Activated naive CD8-positive, alpha-beta T cell treated with anti-CD3 and anti-CD28 coated beads for 36 hours (primary cell): ENCODE data around the gene PPCS. TPM values are rescaled to one million over a fixed set of nuclear protein-coding genes. Genes with fewer than 3 reads are reported as not detected.

Experiments
- DNase-seq: peaks from one replicate; pipeline ENCODE4 v3.0.0; 2021
- H3K27ac Mint-ChIP-seq: one replicate; pipeline ENCODE4 v1.8.0; 2022; ENCODE audit warnings: mild to moderate bottlenecking, moderate library complexity, mixed read lengths
- H3K27me3 Mint-ChIP-seq: one replicate; pipeline ENCODE4 v1.8.0; 2022; ENCODE audit warnings: mild to moderate bottlenecking, mixed read lengths
- H3K36me3 Mint-ChIP-seq: one replicate; pipeline ENCODE4 v1.8.0; 2021; ENCODE audit warnings: mild to moderate bottlenecking, mixed read lengths
- H3K4me1 Mint-ChIP-seq: one replicate; pipeline ENCODE4 v1.8.0; 2021; ENCODE audit warnings: mixed read lengths
- H3K4me3 Mint-ChIP-seq: one replicate; pipeline ENCODE4 v1.8.0; 2022; ENCODE audit warnings: mild to moderate bottlenecking, moderate library complexity, mixed read lengths
- H3K9me3 Mint-ChIP-seq: one replicate; pipeline ENCODE4 v1.8.0; 2022; ENCODE audit warnings: mixed read lengths
- total RNA-seq, 2 experiments: library from RNA; stranded (reverse); gene quantifications; one replicate each; pipeline ENCODE4 v1.2.3, GENCODE V29; 2021

Gene PPCS
- 10 to 100 TPM; 45.9 to 47.5 TPM for total RNA-seq

DNA sequence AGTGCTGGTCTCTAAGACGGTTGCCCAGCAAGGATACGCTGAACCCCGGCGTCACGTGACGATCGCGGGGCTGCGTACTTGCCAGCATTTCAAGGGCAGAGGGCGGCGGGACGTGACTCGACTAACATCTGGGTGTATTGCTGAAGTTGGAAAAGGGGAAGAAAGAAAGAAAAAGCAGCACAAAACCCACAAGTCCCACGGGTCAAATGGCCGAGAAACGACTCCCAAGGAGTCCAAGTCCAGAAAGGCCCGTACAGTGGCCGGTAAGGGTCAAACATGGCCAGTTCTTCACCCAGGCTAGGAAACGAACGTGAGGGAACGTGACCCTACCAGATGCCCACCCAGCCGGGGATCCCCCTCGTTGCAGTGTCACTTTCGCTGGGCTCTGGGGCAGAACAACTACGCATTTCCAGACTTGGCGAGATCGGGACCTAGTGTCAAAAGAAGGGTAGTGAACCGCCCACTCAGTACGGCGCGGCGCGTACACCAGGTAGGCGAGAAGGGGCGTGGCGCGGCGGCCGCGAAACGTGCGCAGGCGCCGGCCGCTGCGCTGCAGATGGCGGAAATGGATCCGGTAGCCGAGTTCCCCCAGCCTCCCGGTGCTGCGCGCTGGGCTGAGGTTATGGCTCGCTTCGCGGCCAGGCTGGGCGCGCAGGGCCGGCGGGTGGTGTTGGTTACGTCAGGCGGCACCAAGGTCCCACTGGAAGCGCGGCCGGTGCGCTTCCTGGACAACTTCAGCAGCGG lies at the start of gene PPCS, which contains the start of gene ZMYND12:
Gene PPCS, plus strand, starts transcription at position 534 of the 744 bp plus-strand sequence. Its CDS starts 23 bp downstream, at position 557.
Gene ZMYND12, minus strand, starts transcription at position 13 of the 744 bp plus-strand sequence. CDS start 25 bp downstream, outside the sequence.
- Mint-ChIP-seq H3K4me3 (peak within 1 kb of the TSS; percentile 90), H3K36me3 (peaks cover 28% of the 10 kb centered on the region), H3K4me1 (peaks cover 33% of the 10 kb centered on the region), H3K9me3 (no peaks in the 10 kb centered on the region), H3K27me3 (no peaks in the 10 kb centered on the region), H3K27ac (peak within 1 kb of the TSS; percentile 97)
- DNase-seq = peak; percentile 94

DNA sequence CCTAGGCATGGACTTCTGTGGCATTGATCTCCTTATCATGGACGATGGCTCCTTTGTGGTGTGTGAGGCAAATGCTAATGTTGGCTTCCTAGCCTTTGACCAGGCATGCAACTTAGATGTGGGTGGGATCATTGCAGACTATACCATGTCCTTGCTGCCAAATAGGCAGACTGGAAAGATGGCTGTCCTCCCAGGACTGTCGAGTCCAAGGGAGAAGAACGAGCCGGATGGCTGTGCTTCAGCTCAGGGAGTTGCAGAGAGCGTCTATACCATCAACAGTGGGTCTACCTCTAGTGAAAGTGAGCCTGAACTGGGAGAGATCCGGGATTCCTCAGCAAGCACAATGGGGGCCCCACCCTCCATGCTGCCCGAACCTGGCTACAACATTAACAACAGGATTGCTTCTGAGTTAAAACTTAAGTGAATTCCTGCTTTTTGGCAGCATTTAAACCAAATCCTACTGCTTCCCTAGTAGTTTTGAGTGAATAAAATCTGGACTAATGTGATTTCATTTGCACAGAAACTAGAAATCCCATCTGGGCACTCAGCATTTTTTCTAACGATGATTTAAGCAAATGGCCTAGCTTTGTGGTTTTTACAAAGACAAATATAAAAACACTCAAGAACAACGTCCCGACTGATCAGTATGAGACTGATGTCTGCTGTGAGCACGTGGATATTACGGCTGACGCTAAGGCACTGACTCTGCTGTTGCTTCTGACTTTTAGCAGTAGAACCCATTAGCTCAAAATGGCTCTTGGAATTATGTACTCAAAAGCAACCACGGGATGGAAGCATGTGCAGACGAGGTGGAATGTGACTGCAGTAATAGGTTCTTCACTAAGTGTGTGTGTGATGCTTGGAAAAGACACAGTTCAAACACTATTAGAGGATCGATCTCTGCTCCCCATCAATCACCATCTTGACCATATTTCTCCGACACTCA lies 41.5 kb upstream of the PPCS start:
- no peaks in the 10 kb centered on the region for H3K27me3 Mint-ChIP-seq
- H3K36me3 Mint-ChIP-seq = peaks cover 2% of the 10 kb centered on the region
- H3K4me1 Mint-ChIP-seq = no peaks in the 10 kb centered on the region
- no peak overlapping the region for H3K4me3 Mint-ChIP-seq
- no peaks in the 10 kb centered on the region for H3K9me3 Mint-ChIP-seq
- no peak overlapping the region for H3K27ac Mint-ChIP-seq
- no peak for DNase-seq

DNA sequence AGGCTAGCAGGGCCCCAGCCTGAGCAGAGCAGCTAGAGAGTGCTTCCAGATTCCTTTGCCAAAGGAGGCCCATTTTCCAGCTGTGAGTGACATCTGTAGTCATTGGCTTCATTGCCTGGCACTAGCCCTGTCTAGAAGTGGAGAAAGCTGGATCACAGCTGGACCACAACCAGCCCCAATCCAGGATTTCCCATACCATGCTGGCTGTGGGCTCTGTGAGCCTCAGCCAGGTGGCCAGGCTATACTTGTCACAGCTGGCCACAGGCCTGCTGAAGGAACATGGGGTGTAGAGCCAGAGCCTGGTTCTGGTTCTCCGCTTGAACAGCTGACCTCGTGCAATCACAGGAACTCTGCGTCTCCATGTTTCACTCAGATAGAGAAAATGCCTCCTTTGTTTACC lies 39.2 kb upstream of the PPCS start:
- H3K36me3 Mint-ChIP-seq = peaks cover 2% of the 10 kb centered on the region
- H3K4me3 Mint-ChIP-seq = no peak overlapping the region
- no peak overlapping the region for H3K27ac Mint-ChIP-seq
- DNase-seq = no peak
- H3K27me3 Mint-ChIP-seq = no peaks in the 10 kb centered on the region
- H3K4me1 Mint-ChIP-seq = no peaks in the 10 kb centered on the region
- no peaks in the 10 kb centered on the region for H3K9me3 Mint-ChIP-seq

DNA sequence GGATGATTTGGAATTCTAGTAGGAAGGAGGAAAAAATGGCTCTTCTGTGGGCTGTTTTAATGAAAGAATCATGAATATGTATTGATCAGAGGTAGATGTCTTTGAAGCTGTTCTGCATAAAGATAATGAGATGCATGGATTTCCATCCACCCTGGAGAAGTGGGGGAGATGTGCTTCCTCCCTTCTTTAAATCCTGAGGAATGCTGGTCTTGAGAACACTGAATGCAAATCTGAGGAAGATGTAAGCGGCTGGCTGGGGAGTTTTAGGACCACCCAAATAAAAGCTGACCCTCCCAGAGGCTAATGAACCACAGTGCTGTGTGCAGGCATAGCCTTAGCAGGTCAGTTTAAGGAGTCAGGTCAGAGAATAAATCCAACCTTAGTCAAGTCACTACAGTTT lies 37.8 kb upstream of the PPCS start:
- Mint-ChIP-seq H3K27ac (no peak overlapping the region), H3K36me3 (peaks cover 2% of the 10 kb centered on the region), H3K4me3 (no peak overlapping the region), H3K27me3 (no peaks in the 10 kb centered on the region), H3K4me1 (no peaks in the 10 kb centered on the region), H3K9me3 (no peaks in the 10 kb centered on the region)
- DNase-seq = no peak

DNA sequence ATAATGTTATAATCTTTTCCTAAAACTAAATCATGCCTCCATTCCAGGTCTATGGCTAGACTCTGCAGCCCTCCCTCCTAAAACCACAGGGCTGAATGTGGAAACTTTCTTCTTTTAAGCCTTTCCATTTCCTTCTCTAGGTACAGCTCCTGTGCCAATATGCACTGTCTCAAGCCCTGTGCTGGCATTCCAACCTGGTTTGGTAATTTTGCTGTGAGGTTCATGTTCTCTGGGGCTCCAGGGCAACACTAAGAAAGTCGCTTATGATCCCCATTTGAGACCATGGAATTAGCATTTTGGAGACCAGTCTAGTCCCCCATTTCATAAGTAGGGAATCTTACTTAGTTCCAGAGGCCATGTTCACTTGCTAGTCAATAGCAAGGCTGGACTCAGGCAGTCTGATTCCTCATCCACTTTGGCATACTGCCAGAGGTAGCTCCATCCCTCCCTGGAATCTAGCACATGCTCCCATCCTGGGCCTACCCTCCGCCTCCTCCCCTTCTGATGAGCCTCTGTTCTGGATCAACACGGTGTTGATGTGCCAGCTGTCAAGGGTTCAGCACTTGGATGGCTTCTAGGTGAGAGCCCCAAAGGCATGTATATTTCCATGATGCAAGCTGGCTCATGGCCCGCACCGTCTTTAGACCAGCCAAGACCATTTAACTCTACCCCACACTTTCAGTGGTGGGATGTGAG lies 37.1 kb upstream of the PPCS start:
- Mint-ChIP-seq H3K36me3 (peaks cover 2% of the 10 kb centered on the region), H3K4me1 (no peaks in the 10 kb centered on the region), H3K27ac (no peak overlapping the region), H3K27me3 (no peaks in the 10 kb centered on the region), H3K9me3 (no peaks in the 10 kb centered on the region), H3K4me3 (no peak overlapping the region)
- no peak for DNase-seq

DNA sequence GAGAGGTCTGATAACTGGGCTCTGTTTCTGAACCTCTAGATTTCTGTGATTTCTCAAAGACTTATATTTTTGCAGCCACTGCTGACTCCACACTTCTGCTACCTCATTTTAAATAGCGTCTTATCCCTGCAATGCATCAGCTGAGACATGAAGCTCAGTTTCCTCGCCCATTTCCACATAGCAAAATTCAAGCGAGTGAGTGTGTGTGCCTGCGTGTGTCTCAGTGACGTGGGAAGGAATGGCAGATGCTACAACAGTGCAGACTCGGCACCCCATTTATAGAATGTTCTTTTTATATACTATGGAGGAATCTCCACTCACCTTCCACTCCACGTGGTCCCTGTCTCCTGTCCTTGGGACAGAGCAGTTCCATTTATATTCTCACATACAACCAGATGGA lies 36.2 kb upstream of the PPCS start:
- H3K27ac Mint-ChIP-seq = no peak overlapping the region
- no peaks in the 10 kb centered on the region for H3K27me3 Mint-ChIP-seq
- no peaks in the 10 kb centered on the region for H3K36me3 Mint-ChIP-seq
- H3K4me1 Mint-ChIP-seq = no peaks in the 10 kb centered on the region
- no peaks in the 10 kb centered on the region for H3K9me3 Mint-ChIP-seq
- H3K4me3 Mint-ChIP-seq = no peak overlapping the region
- DNase-seq = no peak

DNA sequence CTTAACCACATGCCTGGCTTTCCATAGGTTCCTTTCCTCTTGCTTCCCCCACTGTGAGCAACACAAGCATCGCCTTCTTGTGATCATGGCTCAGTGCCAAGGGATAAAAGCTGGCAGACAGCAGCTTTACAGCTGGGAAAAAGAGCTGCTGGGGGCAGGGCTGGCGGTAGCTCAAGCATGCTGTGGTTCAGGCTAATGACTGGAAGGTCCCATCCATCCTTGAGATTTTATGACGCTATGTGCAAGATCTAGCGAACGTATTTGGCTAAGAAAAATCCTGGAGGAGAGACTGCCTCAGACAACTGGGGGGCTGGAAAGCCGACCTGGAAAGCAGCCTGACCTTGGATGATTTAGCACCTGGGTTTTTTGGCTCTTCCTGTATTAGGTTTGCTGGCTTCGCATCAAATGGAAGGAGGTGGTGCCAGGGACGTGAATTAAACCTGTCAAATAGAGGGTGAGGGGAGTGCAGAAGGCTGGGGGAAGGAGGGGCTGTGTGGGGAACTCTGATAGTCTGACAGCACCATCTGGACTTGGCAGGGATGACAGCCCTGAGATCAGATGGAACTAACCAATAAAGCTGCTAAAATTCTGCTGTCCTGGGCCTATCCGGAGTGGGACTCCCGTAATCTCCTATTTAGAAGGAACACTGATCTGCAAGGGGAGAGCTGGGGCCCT lies 35.3 kb upstream of the PPCS start:
- Mint-ChIP-seq H3K27me3 (no peaks in the 10 kb centered on the region), H3K27ac (no peak overlapping the region), H3K4me1 (no peaks in the 10 kb centered on the region), H3K4me3 (no peak overlapping the region), H3K9me3 (no peaks in the 10 kb centered on the region), H3K36me3 (no peaks in the 10 kb centered on the region)
- DNase-seq = no peak

DNA sequence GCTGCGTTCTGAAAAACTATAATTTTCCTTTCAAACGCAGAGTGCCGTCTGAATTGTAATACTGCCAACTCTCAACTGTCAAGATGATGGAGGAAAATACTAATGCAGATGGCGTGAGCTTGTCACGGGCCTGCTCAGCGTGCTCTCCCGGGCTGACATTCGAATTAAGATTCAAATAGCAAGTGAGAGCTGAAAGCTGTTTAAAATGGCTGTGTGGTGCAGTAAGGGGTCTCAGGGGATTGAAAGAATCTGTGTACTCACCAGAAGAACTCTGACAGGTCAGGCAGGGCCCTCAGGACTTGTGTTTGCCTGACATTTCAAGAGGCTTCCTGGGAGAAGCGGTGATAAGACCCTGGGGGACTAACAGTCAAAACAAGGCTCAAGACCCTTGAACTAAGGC lies 33.6 kb upstream of the PPCS start:
- Mint-ChIP-seq H3K36me3 (no peaks in the 10 kb centered on the region), H3K4me1 (no peaks in the 10 kb centered on the region), H3K27ac (no peak overlapping the region), H3K27me3 (no peaks in the 10 kb centered on the region), H3K9me3 (no peaks in the 10 kb centered on the region), H3K4me3 (no peak overlapping the region)
- no peak for DNase-seq

DNA sequence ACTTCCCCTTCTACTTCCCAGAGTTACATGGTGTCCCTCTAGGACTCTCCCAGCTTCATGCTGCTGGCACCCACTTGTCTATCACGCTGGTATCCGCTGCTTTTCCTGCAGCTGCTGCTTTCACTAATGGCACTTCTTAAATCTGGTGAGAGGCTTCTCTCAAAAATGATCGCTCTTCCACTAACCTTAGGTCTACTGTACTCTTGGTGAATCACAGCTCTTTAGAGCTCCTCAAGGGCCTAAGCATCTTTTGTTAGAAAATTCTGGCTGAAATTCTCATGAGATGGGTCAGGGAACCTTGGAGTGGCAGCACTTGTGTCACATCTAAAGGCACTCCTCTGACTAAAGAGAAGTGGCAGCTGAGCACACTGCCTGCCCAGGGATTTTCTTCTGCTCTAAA lies 32.7 kb upstream of the PPCS start:
- no peak for DNase-seq
- no peaks in the 10 kb centered on the region for H3K27me3 Mint-ChIP-seq
- no peak overlapping the region for H3K27ac Mint-ChIP-seq
- H3K4me3 Mint-ChIP-seq = no peak overlapping the region
- H3K9me3 Mint-ChIP-seq = no peaks in the 10 kb centered on the region
- H3K4me1 Mint-ChIP-seq = no peaks in the 10 kb centered on the region
- no peaks in the 10 kb centered on the region for H3K36me3 Mint-ChIP-seq

DNA sequence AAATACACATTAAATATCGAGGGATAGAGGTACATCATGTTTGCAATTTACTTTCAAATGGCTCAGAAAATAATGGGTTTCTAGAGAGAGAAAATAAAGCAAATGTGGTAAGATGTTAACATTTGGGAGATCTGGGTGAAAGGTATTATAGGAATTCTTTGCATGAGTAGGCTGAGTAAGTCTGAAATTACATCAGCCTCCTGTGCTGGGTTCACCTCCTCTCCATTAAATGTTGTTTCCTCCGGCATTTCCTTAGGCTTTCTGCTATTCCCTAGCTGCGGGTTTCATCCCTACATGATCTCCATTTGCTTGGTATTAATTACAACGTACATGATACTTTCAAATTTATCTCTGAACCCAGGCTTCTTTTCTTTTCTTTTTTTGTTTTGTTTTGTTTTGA lies 32.1 kb upstream of the PPCS start:
- no peaks in the 10 kb centered on the region for H3K27me3 Mint-ChIP-seq
- DNase-seq = no peak
- no peaks in the 10 kb centered on the region for H3K9me3 Mint-ChIP-seq
- no peaks in the 10 kb centered on the region for H3K36me3 Mint-ChIP-seq
- H3K4me3 Mint-ChIP-seq = no peak overlapping the region
- H3K27ac Mint-ChIP-seq = no peak overlapping the region
- no peaks in the 10 kb centered on the region for H3K4me1 Mint-ChIP-seq

DNA sequence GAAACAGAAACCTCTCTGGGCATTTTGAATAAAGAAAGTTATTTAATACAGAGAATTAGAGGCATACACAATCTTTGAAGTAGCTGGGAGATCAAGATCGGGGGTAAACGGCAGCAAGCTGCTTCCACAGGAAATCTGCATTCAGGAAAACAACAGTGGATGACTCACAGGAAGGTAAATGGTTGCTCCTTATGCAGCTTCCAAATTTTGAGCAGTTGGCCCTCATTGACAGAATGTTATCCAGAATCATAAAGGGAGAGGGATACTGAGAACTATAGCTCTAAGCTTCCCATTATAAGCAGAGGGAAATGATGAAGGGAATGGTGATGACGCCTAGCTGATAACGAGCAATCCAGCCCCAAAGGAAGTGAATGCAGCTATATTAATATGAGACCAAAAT lies 29.1 kb upstream of the PPCS start:
- no peaks in the 10 kb centered on the region for H3K27me3 Mint-ChIP-seq
- no peak overlapping the region for H3K4me3 Mint-ChIP-seq
- DNase-seq = no peak
- H3K9me3 Mint-ChIP-seq = no peaks in the 10 kb centered on the region
- no peaks in the 10 kb centered on the region for H3K36me3 Mint-ChIP-seq
- no peaks in the 10 kb centered on the region for H3K4me1 Mint-ChIP-seq
- H3K27ac Mint-ChIP-seq = no peak overlapping the region

DNA sequence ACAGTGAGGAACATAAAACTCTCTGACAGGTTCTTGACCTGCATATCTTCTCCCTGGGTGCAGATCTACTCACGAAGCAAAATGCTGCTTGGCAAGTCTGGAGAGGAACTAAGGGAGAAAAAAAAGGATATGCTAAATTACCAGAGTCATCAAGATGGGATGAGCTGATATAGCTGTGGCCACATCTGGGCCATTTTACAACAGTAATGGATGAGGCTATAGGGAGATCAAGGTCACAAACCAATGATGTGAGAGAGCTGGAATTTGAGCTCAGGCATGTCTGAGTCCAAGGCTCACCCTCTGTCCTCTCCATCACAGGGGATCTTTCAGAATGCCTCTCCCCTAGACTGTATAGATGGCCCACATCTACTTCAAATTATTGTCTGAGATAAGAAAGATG lies 26.7 kb upstream of the PPCS start:
- Mint-ChIP-seq H3K27me3 (no peaks in the 10 kb centered on the region), H3K4me3 (no peak overlapping the region), H3K36me3 (no peaks in the 10 kb centered on the region), H3K27ac (no peak overlapping the region), H3K9me3 (no peaks in the 10 kb centered on the region), H3K4me1 (no peaks in the 10 kb centered on the region)
- no peak for DNase-seq

DNA sequence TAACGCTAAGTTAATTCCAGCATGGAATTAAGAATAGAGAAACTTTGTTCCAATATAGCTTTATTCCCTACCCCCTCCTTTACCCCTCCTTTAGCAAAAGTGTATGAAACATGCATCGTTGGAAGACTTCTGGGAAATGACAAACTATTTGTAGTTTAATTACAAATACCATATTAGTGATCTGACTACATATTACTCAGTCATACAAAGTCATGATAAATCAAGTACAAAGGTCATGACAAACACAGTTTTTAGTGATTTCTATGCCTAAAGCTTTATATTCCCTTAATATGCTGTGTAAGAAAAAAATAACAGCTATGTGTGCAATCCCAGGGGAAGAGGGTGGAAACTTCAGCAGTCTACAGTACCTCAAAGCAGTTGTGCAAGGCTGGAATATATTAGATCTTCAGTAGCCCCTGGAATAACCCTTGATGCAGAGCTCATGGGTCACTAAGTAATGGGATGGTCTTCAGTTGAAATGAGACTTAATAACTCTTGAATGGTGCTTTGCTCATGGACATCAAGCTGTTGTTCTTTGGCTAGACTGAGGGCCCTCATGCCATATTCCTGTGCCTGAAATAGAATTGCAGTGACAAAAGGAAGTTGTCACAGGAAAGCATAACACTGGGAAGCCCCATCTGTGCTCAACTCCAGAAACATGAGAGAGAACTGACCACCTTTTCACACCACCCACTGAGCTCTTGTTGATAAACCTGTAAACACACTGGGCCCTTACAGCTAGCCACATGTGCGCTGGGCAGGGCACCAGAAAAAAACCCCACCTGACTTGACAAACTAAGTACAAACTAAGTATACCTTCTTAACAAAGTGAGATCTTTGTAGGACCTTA lies 25.8 kb upstream of the PPCS start:
- no peak for DNase-seq
- no peak overlapping the region for H3K27ac Mint-ChIP-seq
- no peaks in the 10 kb centered on the region for H3K4me1 Mint-ChIP-seq
- H3K36me3 Mint-ChIP-seq = no peaks in the 10 kb centered on the region
- H3K9me3 Mint-ChIP-seq = no peaks in the 10 kb centered on the region
- H3K27me3 Mint-ChIP-seq = no peaks in the 10 kb centered on the region
- no peak overlapping the region for H3K4me3 Mint-ChIP-seq

DNA sequence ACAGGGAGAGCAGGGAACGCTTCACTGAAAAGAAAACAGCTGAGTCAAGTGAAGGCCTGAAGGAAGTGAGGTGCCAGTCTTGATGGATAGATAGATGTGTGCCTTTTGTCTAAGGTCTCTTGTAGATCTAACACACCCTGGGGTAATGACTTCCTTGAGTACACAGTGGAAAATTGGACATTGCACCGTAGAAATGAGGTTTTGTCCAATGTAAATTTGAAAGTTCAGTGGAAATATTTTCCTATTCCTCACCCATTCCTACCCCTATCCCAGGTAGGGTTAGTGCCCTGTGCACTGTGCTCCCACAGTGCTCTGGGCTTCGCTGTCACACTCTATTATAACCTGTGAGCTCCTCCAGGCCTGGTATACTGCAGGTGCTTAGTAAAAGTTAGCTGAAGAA lies 24.8 kb upstream of the PPCS start:
- no peak overlapping the region for H3K4me3 Mint-ChIP-seq

More for the DNA sequence above, 24.8 kb upstream of the PPCS start:
- H3K27ac Mint-ChIP-seq = no peak overlapping the region
- no peaks in the 10 kb centered on the region for H3K9me3 Mint-ChIP-seq
- H3K4me1 Mint-ChIP-seq = no peaks in the 10 kb centered on the region
- no peaks in the 10 kb centered on the region for H3K27me3 Mint-ChIP-seq
- no peak for DNase-seq
- no peaks in the 10 kb centered on the region for H3K36me3 Mint-ChIP-seq
